GM15510 (cell line): ENCODE data around the gene CNTROB.

ENCODE experiments used
- POLR2A ChIP-seq: IDR thresholded peaks from 3 replicates; pipeline ENCODE4 v1.6.1; 2011; ENCODE audit warnings: borderline replicate concordance; ENCODE audit not compliant: insufficient read length; ENCODE audit errors: extremely low read depth

Gene CNTROB

DNA sequence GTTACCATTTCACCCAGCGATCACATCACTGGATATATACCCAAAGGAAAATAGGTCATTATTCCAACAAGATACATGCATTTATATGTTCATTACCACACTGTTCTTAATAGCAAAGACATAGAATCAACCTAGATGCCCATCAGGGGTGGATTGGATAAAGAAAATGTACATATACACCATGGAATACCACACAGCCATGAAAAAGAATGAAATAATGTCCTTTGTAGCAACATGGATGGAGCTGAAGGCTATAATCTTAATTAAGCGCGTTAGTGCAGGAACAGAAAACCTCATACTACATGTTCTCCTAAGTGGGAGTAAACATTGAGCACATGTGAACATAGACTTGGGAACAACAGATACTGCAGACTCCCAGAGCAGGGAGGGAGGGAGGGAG, 18.6 kb downstream of the CNTROB start:
- no peak for TF ChIP-seq POLR2A

- TF ChIP-seq POLR2A: no peak
These were observed 19.3 kb downstream of the CNTROB start for GRCh38 chr17:7951143-7951792.

DNA sequence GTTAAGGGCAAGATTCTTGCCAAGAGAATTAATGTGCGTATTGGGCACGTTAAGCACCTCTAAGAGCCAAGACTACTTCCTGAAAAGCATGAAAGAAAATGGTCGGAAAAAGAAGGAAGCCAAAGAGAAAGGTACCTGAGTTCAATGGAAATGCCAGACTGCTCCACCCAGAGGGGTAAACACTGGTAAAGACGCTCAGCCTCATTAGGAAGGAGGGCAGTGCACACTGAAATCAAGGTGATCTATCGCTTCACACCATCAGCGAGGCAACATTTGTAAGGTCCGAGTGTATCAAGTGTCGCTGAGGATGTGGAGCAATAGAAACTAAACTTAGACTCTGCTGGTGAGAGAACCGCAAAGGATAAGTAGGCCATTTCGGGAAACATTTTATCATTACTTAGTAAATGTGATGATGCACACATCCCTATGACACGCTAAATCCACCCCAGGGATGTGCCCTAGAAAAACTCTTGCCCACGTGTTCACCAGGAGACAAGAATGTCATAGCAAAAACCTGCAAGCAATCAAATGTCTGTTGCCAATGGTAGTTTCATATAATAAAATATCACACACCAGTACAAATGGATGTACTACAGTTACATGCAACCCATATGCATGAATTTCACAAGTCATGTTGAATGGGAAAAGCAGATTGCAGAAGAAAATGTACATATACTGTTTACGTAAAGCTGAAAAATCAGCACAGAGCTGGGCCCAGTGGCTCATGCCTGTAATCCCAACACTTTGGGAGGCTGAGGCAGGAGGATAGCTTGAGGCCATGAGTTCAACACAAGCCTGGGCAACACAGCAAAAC, 23.6 kb downstream of the CNTROB start:
- TF ChIP-seq POLR2A: no peak

GRCh38 chr17:7956228-7956965, 24.4 kb downstream of the CNTROB start:
- TF ChIP-seq POLR2A: no peak

DNA sequence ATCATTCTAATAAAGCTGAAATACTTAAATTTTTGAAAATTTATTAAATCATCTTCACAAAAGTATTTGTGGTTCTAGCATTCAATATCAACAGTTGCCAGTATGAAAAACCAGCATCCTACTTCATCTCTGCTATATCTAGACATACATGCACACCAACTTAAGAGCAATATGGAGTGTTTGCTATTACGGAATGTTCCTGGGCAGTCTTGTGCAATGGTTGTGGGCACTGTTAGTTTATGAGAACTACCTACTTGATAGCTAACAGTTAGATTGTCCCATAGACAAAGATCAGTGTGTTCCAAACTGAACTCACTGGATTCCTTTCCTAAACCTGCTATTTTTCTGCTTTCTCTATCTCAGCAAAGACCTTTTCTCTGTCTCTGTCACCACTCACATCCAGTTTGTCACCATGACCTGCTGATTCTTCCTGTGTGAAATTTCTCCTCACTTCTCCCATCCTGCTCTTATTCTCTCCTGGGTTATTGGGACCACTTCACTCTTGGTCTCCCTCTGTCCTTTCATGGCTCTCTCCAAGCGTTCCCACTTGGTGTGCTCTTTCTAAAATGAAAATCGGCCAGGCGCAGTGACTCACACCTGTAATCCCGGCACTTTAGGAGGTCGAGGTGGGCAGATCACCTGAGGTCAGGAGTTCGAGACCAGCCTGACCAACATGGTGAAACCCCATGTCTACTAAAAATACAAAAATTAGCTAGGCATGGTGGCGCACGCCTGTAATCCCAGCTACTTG, 27.7 kb downstream of the CNTROB start:
- TF ChIP-seq POLR2A: no peak

GRCh38 chr17:7961421-7961820, 29.4 kb downstream of the CNTROB start:
- no peak for TF ChIP-seq POLR2A

- TF ChIP-seq POLR2A: no peak
These were observed 35.7 kb downstream of the CNTROB start for GRCh38 chr17:7967751-7968150.

GRCh38 chr17:7969433-7969832, 37.4 kb downstream of the CNTROB start:
- TF ChIP-seq POLR2A: no peak

- TF ChIP-seq POLR2A: no peak
These were observed 39.6 kb downstream of the CNTROB start for GRCh38 chr17:7971651-7972050.

DNA sequence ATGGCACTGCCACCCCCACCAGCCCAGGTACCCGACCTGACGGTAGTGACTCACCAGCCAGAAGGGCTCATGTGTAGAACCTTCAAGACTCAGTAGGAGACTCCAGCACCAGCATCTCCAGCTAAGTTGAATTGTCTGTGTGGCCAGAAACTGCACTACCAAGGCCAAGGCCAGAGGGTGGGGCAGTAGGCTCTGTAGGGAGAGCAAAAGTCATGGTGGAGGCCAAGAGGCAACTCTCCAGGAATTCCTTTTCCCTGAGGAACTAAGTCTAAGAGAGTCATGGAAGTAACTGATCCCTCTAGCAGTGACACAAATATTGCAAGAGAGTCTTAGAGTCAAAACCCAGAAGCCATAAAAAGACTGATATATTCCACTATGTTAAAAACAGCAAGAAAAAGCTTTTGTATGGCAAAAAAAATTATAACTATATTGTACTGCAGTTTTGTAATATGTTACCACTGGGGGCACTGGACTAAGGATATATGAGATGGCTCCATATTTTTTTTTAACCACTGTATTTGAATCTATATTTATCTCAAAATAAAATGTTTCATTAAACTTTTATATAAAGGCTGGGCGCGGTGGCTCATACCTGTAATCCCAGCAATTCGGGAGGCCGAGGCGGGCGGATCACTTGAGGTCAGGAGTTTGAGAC, 40.3 kb downstream of the CNTROB start:
- no peak for TF ChIP-seq POLR2A

DNA sequence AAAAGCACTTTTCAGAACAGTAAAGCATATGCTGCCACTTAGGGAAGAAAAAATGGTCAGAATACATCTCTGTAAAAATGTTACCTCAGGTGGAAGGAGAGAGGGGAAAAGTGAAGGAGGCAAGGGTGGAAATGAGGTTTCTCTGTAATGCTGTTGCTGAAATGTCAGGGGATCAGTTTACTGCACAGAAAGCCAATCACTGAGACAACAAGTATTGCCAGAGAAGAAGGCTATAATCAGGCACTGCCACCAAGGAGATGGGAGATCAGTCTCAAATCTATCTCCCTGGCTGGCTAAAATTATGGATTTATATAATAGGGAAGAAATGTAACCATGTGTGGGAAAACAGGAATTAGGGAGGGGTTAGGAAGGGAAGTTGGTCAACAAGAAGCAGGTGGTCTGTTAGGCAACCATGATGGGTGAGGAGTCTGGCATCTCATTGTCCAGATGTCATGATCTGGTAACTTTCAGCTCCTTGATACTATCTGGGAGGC, 42.7 kb downstream of the CNTROB start:
- no peak for TF ChIP-seq POLR2A

GRCh38 chr17:7977039-7977438, 45.0 kb downstream of the CNTROB start:
- TF ChIP-seq POLR2A: no peak

- TF ChIP-seq POLR2A: no peak
These were observed 45.8 kb downstream of the CNTROB start for GRCh38 chr17:7977805-7978204.

DNA sequence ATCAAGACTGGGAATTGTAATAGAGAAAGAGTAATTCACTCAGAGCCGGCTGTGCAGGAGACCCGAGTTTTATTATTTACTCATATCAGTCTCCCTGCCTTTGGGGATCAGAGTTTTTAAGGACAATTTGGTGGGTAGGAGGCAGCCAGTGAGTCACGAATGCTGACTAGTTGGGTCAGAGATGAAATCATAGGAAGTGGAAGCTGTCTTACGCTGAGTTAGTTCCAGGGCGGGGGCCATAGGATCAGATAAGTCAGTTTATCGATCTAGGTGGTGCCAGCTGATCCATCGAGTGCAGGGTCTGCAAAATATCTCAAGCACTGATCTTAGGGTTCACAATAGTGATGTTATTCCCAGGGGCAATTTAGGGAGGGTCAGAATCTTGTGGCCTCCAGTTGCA, 50.2 kb downstream of the CNTROB start:
- no peak for TF ChIP-seq POLR2A
